H1 (cell line): ENCODE results near the gene RNASE11. TPM values are rescaled to one million over a fixed set of nuclear protein-coding genes. Genes with fewer than 3 reads are reported as not detected.

Experiments used
- CTCF ChIA-PET: fragments of 300-600 bp; sonication (Branson Sonifier 250); formaldehyde crosslinking; loops from one replicate; lab custom pipeline; 2021; ENCODE audit not compliant: partially characterized antibody; lab: Charles Lee
- POLR2A ChIA-PET: fragments of 300-600 bp; sonication (Branson Sonifier 250); formaldehyde crosslinking; loops from one replicate; lab custom pipeline; 2021; ENCODE audit warnings: inconsistent platforms; ENCODE audit not compliant: partially characterized antibody; lab: Charles Lee
- DNase-seq, 2 experiments: peaks; one replicate each; pipeline versions ENCODE4 v3.0.0 to v3.0.0-alpha.2; 2010 to 2022; ENCODE audit warnings: low spot score in 2 of 2, low read depth in 1 of 2, mixed read lengths in 1 of 2
- FAIRE-seq: peaks from 2 replicates; lab custom pipeline; 2011; peaks lifted over from hg19 to GRCh38; lab: Jason Lieb, UNC
- H2AFZ ChIP-seq: 2 replicates; pipeline ENCODE4 v1.8.1; 2012; ENCODE audit warnings: low read length, inconsistent platforms
- H2AK5ac ChIP-seq: 2 replicates; pipeline ENCODE4 v1.6.1; 2013; ENCODE audit warnings: low read depth, low read length
- H2BK120ac ChIP-seq: replicated peaks from 2 replicates; pipeline ENCODE3; 2013; ENCODE audit warnings: low read depth, low read length, inconsistent platforms
- H2BK12ac ChIP-seq: 2 replicates; pipeline ENCODE4 v1.6.1; 2013; ENCODE audit warnings: low read depth, low read length
- H2BK15ac ChIP-seq: 2 replicates; pipeline ENCODE4 v1.6.1; 2013; ENCODE audit warnings: low read length
- H2BK20ac ChIP-seq: 2 replicates; pipeline ENCODE4 v1.6.1; 2013; ENCODE audit warnings: low read length
- H2BK5ac ChIP-seq: 2 replicates; pipeline ENCODE4 v1.6.1; 2013; ENCODE audit warnings: low read depth, low read length
- H3K14ac ChIP-seq: 2 replicates; pipeline ENCODE4 v1.6.1; 2013; ENCODE audit warnings: inconsistent platforms; ENCODE audit not compliant: insufficient read length
- H3K18ac ChIP-seq: 2 replicates; pipeline ENCODE4 v1.6.1; 2013; ENCODE audit warnings: low read length; ENCODE audit errors: extremely low read depth
- H3K23ac ChIP-seq: 2 replicates; pipeline ENCODE4 v1.6.1; 2013; ENCODE audit warnings: inconsistent platforms; ENCODE audit not compliant: insufficient read length
- H3K23me2 ChIP-seq: 2 replicates; pipeline ENCODE4 v1.6.1; 2013; ENCODE audit warnings: low read depth, low read length
- H3K27ac ChIP-seq: 2 replicates; pipeline ENCODE4 v1.6.1; 2011; ENCODE audit warnings: low read depth, low read length, inconsistent platforms
- H3K27me3 ChIP-seq, 4 experiments: replicated peaks in 1 of 4; 1 replicate in 1 of 4; 2 replicates in 3 of 4; pipeline versions ENCODE4 v1.6.1 to v1.8.1; 2011 to 2013; ENCODE audit warnings: low read length in 3 of 4, mild to moderate bottlenecking in 3 of 4, inconsistent platforms in 2 of 4, mixed read lengths in 2 of 4, moderate library complexity in 1 of 4; ENCODE audit not compliant: control insufficient read depth in 3 of 4, insufficient read depth in 3 of 4; ENCODE audit errors: extremely low read depth in 1 of 4
- H3K36me3 ChIP-seq, 4 experiments: 2 replicates each; pipeline versions ENCODE4 v1.6.1 to v1.8.1; 2011 to 2013; ENCODE audit warnings: mild to moderate bottlenecking in 4 of 4, low read length in 3 of 4, moderate library complexity in 2 of 4, control low read depth in 1 of 4, inconsistent platforms in 1 of 4; ENCODE audit not compliant: insufficient read depth in 4 of 4, control insufficient read depth in 2 of 4
- H3K4ac ChIP-seq: replicated peaks from 2 replicates; pipeline ENCODE3; 2013; ENCODE audit warnings: low read length, low read depth, mixed read lengths, inconsistent platforms; ENCODE audit not compliant: insufficient read length
- H3K4me1 ChIP-seq, 4 experiments: replicated peaks in 1 of 4; 1 replicate in 1 of 4; 2 replicates in 3 of 4; pipeline versions ENCODE4 v1.6.1 to v1.8.1; 2011 to 2013; ENCODE audit warnings: low read length in 3 of 4, inconsistent platforms in 2 of 4, mixed read lengths in 1 of 4; ENCODE audit not compliant: insufficient read depth in 4 of 4, control insufficient read depth in 3 of 4
- H3K4me2 ChIP-seq, 2 experiments: 2 replicates each; pipeline versions ENCODE4 v1.6.1 to v1.8.1; 2011 to 2013; ENCODE audit warnings: low read depth in 2 of 2, low read length in 2 of 2, control low read depth in 1 of 2, inconsistent platforms in 1 of 2, mild to moderate bottlenecking in 1 of 2; ENCODE audit not compliant: insufficient read depth in 1 of 2
- H3K4me3 ChIP-seq, 4 experiments: fragments of 200-600, 300-600 bp in 1 of 4; sonication (generic), shearing (Covaris generic), sonication (Bioruptor Twin) in 1 of 4; 2 replicates each; pipeline versions ENCODE4 v1.5.1 to v1.8.1; 2011 to 2016; ENCODE audit warnings: low read length in 4 of 4, low read depth in 3 of 4, control low read depth in 2 of 4, inconsistent platforms in 2 of 4, mild to moderate bottlenecking in 2 of 4, mixed read lengths in 1 of 4, moderate library complexity in 1 of 4; ENCODE audit not compliant: insufficient read depth in 2 of 4; ENCODE audit errors: extremely low read depth in 1 of 4
- H3K56ac ChIP-seq: replicated peaks from 2 replicates; pipeline ENCODE3; 2013; ENCODE audit warnings: low read depth, mild to moderate bottlenecking, mixed read lengths, low read length, inconsistent platforms; ENCODE audit not compliant: insufficient read length
- H3K79me1 ChIP-seq: 2 replicates; pipeline ENCODE4 v1.6.1; 2013; ENCODE audit warnings: low read depth, low read length, control low read depth
- H3K79me2 ChIP-seq, 2 experiments: 2 replicates each; pipeline versions ENCODE4 v1.6.1 to v1.8.1; 2012 to 2013; ENCODE audit warnings: low read length in 2 of 2, mild to moderate bottlenecking in 2 of 2, inconsistent platforms in 1 of 2; ENCODE audit not compliant: insufficient read depth in 2 of 2, control insufficient read depth in 1 of 2
- H3K9ac ChIP-seq, 4 experiments: replicated peaks in 1 of 4; 1 replicate in 1 of 4; 2 replicates in 3 of 4; pipeline versions ENCODE4 v1.6.1 to v1.8.1; 2011 to 2013; ENCODE audit warnings: low read depth in 3 of 4, low read length in 3 of 4, control low read depth in 2 of 4, mild to moderate bottlenecking in 2 of 4, moderate library complexity in 2 of 4, inconsistent platforms in 1 of 4; ENCODE audit errors: extremely low read depth in 1 of 4
- H3K9me3 ChIP-seq, 2 experiments: 2 replicates each; pipeline versions ENCODE4 v1.6.1 to v1.8.1; 2012 to 2013; ENCODE audit warnings: mild to moderate bottlenecking in 2 of 2, moderate library complexity in 2 of 2, control low read depth in 1 of 2, inconsistent platforms in 1 of 2, low read depth in 1 of 2, low read length in 1 of 2, mixed read lengths in 1 of 2; ENCODE audit not compliant: insufficient read depth in 2 of 2
- H4K20me1 ChIP-seq, 2 experiments: replicated peaks in 1 of 2; 2 replicates each; pipeline versions ENCODE3 to v1.8.1; 2011 to 2013; ENCODE audit warnings: inconsistent platforms in 2 of 2, low read length in 2 of 2, mild to moderate bottlenecking in 1 of 2; ENCODE audit not compliant: insufficient read depth in 2 of 2, control insufficient read depth in 1 of 2
- H4K5ac ChIP-seq: 2 replicates; pipeline ENCODE4 v1.6.1; 2013; ENCODE audit warnings: low read length, low read depth, mixed read lengths, inconsistent platforms; ENCODE audit not compliant: insufficient read length
- H4K8ac ChIP-seq: 2 replicates; pipeline ENCODE4 v1.8.0; 2013; ENCODE audit warnings: mild to moderate bottlenecking, moderate library complexity, low read length, inconsistent platforms; ENCODE audit not compliant: insufficient read depth; ENCODE audit errors: extremely low read depth
- H4K91ac ChIP-seq: replicated peaks from 2 replicates; pipeline ENCODE3; 2013; ENCODE audit warnings: low read length, mixed read lengths, inconsistent platforms; ENCODE audit not compliant: insufficient read length
- BRCA1 ChIP-seq: IDR thresholded peaks from 2 replicates; pipeline ENCODE4 v1.6.1; 2012; ENCODE audit warnings: low read depth, low read length, improper control_type of control experiment
- CEBPB ChIP-seq: IDR thresholded peaks from 2 replicates; pipeline ENCODE4 v1.6.1; 2012; ENCODE audit warnings: low read depth, low read length
- CREB1 ChIP-seq: IDR thresholded peaks from 2 replicates; pipeline ENCODE4 v1.6.1; 2012; ENCODE audit warnings: inconsistent platforms
- EGR1 ChIP-seq: IDR thresholded peaks from 2 replicates; pipeline ENCODE4 v1.6.1; 2011; ENCODE audit warnings: low read depth, low read length, borderline replicate concordance
- EZH2 ChIP-seq: fragments of 200-600 bp; sonication (generic); IDR thresholded peaks from 2 replicates; pipeline ENCODE4 v1.7.1; 2012; ENCODE audit warnings: low read depth, mild to moderate bottlenecking, moderate library complexity, low read length, inconsistent platforms; ENCODE audit not compliant: severe bottlenecking
- PHF8 ChIP-seq: fragments of 200-600 bp; sonication (generic); conservative IDR thresholded peaks from 2 replicates; pipeline ENCODE4 v1.7.1; 2012; ENCODE audit warnings: low read depth, mild to moderate bottlenecking, inconsistent platforms, low read length, moderate library complexity
- RBBP5 ChIP-seq: IDR thresholded peaks from 2 replicates; pipeline ENCODE4 v1.7.1; 2012; ENCODE audit warnings: low read depth, mild to moderate bottlenecking, inconsistent platforms, low read length, moderate library complexity, borderline replicate concordance
- SRF ChIP-seq: IDR thresholded peaks from 2 replicates; pipeline ENCODE4 v1.6.1; 2011; ENCODE audit warnings: mild to moderate bottlenecking, low read depth, low read length, moderate library complexity
- TAF1 ChIP-seq: IDR thresholded peaks from 2 replicates; pipeline ENCODE4 v1.6.1; 2011; ENCODE audit warnings: mild to moderate bottlenecking, low read depth, low read length
- TAF7 ChIP-seq: optimal IDR thresholded peaks from 2 replicates; pipeline ENCODE3; 2011; ENCODE audit warnings: low read depth, mild to moderate bottlenecking, inconsistent platforms, low read length, moderate library complexity, borderline replicate concordance
- TCF12 ChIP-seq: IDR thresholded peaks from 2 replicates; pipeline ENCODE4 v1.6.1; 2011; ENCODE audit warnings: low read depth, mild to moderate bottlenecking, low read length
- TEAD4 ChIP-seq: IDR thresholded peaks from 2 replicates; pipeline ENCODE4 v1.6.1; 2012; ENCODE audit warnings: low read depth, low read length, inconsistent platforms, mixed read lengths
- YY1 ChIP-seq: IDR thresholded peaks from 2 replicates; pipeline ENCODE4 v1.6.1; 2011; ENCODE audit warnings: low read depth, mild to moderate bottlenecking, low read length
- ZNF274 ChIP-seq: IDR thresholded peaks from 2 replicates; pipeline ENCODE4 v1.7.0; 2012; ENCODE audit warnings: low read length, borderline replicate concordance; ENCODE audit errors: extremely low read depth
- WGBS, 2 experiments: shearing (Covaris generic) in 1 of 2; methylation state at CpG; one replicate each; pipeline versions ENCODE4 v1.1.6 to v1.1.7; 2013 to 2015; ENCODE audit warnings: low lambda C conversion rate in 2 of 2, mixed read lengths in 2 of 2, inconsistent platforms in 1 of 2, low coverage in 1 of 2, missing lambda C conversion rate in 1 of 2; ENCODE audit not compliant: insufficient replicate concordance in 2 of 2, insufficient coverage in 1 of 2, insufficient read length in 1 of 2; ENCODE audit errors: extremely low coverage in 1 of 2, missing lambda C conversion rate in 1 of 2; 5-methylcytosine and 5-hydroxymethylcytosine counted together
- polyA plus RNA-seq, 7 experiments: library from polyadenylated mRNA; depleted of rRNA in 3 of 7; stranded (reverse) in 5 of 7; unstranded in 2 of 7; fragments of >200 nt in 5 of 7; fragments of 200-250 nt in 2 of 7; gene quantifications; 1 replicate in 5 of 7; 2 replicates in 1 of 7; 4 replicates in 1 of 7; pipeline versions ENCODE4 v1.2.1 to v1.2.3, GENCODE V29; 2011 to 2013; ENCODE audit warnings: missing spikeins in 2 of 7, mixed read lengths in 2 of 7
- total RNA-seq: library from RNA; stranded (reverse); fragmentation: NEBNext Ultra II Directional; extraction: Animal tissue kit (Norgen Biotek cat#: 25700); gene quantifications from 2 replicates; pipeline ENCODE4 v1.2.1, GENCODE V29; 2021
- TF ChIP-seq, protein P1 (sequence below): IDR thresholded peaks from 2 replicates; pipeline ENCODE4 v1.6.1; 2011; ENCODE audit warnings: low read depth, mild to moderate bottlenecking, low read length; ENCODE audit not compliant: insufficient read depth

The RNASE11 gene
- total and polyA plus RNA-seq, 2 of the 8 experiments (the other 6 are each of a cell fraction or from before 2014, with no cell fraction given): not detected

DNA sequence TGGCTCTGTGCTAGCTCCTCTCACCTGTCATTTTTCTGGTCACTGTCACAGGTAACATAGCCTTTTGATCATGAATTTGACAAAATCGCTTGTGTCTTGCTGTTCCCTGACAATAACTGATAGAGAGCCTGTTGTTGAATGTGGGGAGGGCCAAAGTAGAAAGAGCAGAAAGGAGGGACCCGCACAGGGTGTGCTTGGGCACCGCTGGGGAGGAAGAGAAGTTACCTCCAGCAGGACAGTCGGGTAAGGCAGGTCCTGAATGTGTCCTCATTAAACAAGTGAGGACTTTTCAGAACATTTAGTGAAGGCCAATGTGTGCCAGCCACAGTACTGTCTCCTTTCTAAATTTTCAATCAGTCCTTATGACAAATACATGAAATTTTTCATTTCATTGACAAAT lies 3.4 kb upstream of the RNASE11 start, which contains the start of gene RNASE12:
TSS of gene RNASE12 (minus strand) at position 142 of the 400 bp plus-strand sequence. CDS start 653 bp downstream, outside the sequence.
- Histone ChIP-seq H3K9me3 (no peaks in the 10 kb centered on the region), H4K20me1 (no peaks in the 10 kb centered on the region), H3K27me3 (peaks cover 0 to 2% (median 0%) of the 10 kb centered on the region in 4 experiments; a peak in 1 of 7 replicates), H3K36me3 (no peaks in the 10 kb centered on the region), H2BK20ac (no peak within 1 kb of the TSS), H3K4me1 (no peaks in the 10 kb centered on the region; a peak in 1 of 7 replicates), H3K4me3 (no peak within 1 kb of the TSS), H4K8ac (no peak within 1 kb of the TSS), H4K91ac (no peak within 1 kb of the TSS), H2BK5ac (no peak within 1 kb of the TSS), H2AFZ (peak within 1 kb of the TSS; percentile 12; the same call in 1 of the 2 replicates), H3K14ac (no peak within 1 kb of the TSS), H3K23me2 (no peaks in the 10 kb centered on the region), H3K4ac (no peak within 1 kb of the TSS), H2BK120ac (no peak within 1 kb of the TSS), H3K27ac (no peak within 1 kb of the TSS), H3K18ac (no peak within 1 kb of the TSS), H2BK15ac (no peak within 1 kb of the TSS), H4K5ac (no peak within 1 kb of the TSS), H3K79me1 (no peaks in the 10 kb centered on the region), H3K9ac (no peak within 1 kb of the TSS), H2AK5ac (no peak within 1 kb of the TSS), H3K56ac (no peak within 1 kb of the TSS), H3K23ac (no peak within 1 kb of the TSS), H3K4me2 (no peak within 1 kb of the TSS), H2BK12ac (no peak within 1 kb of the TSS), H3K79me2 (no peaks in the 10 kb centered on the region)
- DNase-seq: peak in 1 of 2 experiments; percentile 34
- WGBS, 2 experiments: 86% methylated on average over 4 of the region's 4 CpGs; no CpG with 5 or more reads in 1 of the 2 experiments
- CTCF ChIA-PET: interaction anchor here (1.1 to 1.6 kb wide), 4 partner anchors 9 to 104 kb away, joined by 3 to 7 read pairs (median 4); no protein-coding TSS in a partner anchor
- POLR2A ChIA-PET: interaction anchor here (2.4 kb wide), 1 partner anchor 122 kb away, joined by 6 read pairs; the partner anchor contains the start of gene PNP
- FAIRE-seq: no peak
- TF ChIP-seq TAF1 (no peak), CREB1 (no peak), EGR1 (no peak), RBBP5 (no peak), PHF8 (no peak), TCF12 (no peak), TAF7 (no peak), SRF (no peak), CEBPB (no peak), TEAD4 (no peak), ZNF274 (no peak), BRCA1 (no peak), EZH2 (no peak), YY1 (no peak)
- TF ChIP-seq, protein P1, sequence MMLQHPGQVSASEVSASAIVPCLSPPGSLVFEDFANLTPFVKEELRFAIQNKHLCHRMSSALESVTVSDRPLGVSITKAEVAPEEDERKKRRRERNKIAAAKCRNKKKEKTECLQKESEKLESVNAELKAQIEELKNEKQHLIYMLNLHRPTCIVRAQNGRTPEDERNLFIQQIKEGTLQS: no peak
